Esophagus squamous epithelium (tissue), 5 donors: ENCODE results near the gene CAMK4. TPM values are rescaled to one million over a fixed set of nuclear protein-coding genes. Genes with fewer than 3 reads are reported as not detected.

Source experiments
- DNase-seq: peaks from one replicate; lab custom pipeline; 2025; lab: John Stamatoyannopoulos, UW
- H3K27ac ChIP-seq, 4 donors: fragments of 200-600 bp; sonication (generic); one replicate each; pipeline ENCODE4 v1.5.1; 2016 to 2019; ENCODE audit warnings: mild to moderate bottlenecking in 1 of 4
- H3K27me3 ChIP-seq, 4 donors: fragments of 200-600 bp; sonication (generic); 1 replicate in 3 of 4; 2 replicates in 1 of 4; pipeline versions ENCODE4 v1.5.1 to v1.6.0; 2017 to 2021; ENCODE audit warnings: antibody characterized with exemption in 1 of 4
- H3K36me3 ChIP-seq, 3 donors: fragments of 200-600 bp; sonication (generic); one replicate each; pipeline ENCODE4 v1.5.1; 2016 to 2019
- H3K4me1 ChIP-seq, 3 donors: fragments of 200-600 bp; sonication (generic); one replicate each; pipeline ENCODE4 v1.5.1; 2017 to 2019
- H3K4me3 ChIP-seq, 4 donors: fragments of 200-600 bp; sonication (generic); 1 replicate in 3 of 4; 2 replicates in 1 of 4; pipeline ENCODE4 v1.5.1; 2016 to 2019; ENCODE audit warnings: mild to moderate bottlenecking in 2 of 4, moderate library complexity in 1 of 4
- H3K9me3 ChIP-seq, 3 donors: fragments of 200-600 bp; sonication (generic); one replicate each; pipeline ENCODE4 v1.5.1; 2016 to 2019
- CTCF ChIP-seq, 6 experiments: fragments of 450-650 bp in 4 of 6; fragments of 200-600 bp in 2 of 6; sonication (generic) in 2 of 6; IDR thresholded peaks; one replicate each; pipeline ENCODE4 v1.5.1; 2016 to 2019; ENCODE audit warnings: antibody characterized with exemption in 6 of 6, mild to moderate bottlenecking in 4 of 6, moderate library complexity in 4 of 6
- POLR2A ChIP-seq, 4 donors: fragments of 450-650 bp; IDR thresholded peaks; one replicate each; pipeline ENCODE4 v1.6.1; 2017; ENCODE audit warnings: antibody characterized with exemption in 4 of 4, mild to moderate bottlenecking in 4 of 4, moderate library complexity in 3 of 4
- WGBS, 2 donors: methylation state at CpG; one replicate each; pipeline ENCODE4 v1.1.5; 2018; 5-methylcytosine and 5-hydroxymethylcytosine counted together
- intact Hi-C: fragments of 100-400 bp; cut with DNase I; formaldehyde crosslinking; loops from one replicate; pipeline ENCODE4 v1.15.0; 2022
- total RNA-seq, 4 donors: library from RNA; depleted of rRNA; stranded (reverse); fragments of >200 nt; gene quantifications; one replicate each; pipeline ENCODE4 v1.1.0, GENCODE V29; 2016
- donor health status: DM: yes; HTN: yes; CAD: no.

Gene CAMK4
- total RNA-seq, 4 donors from 2014 or later = 1.5 to 3.2 (median 2.6) TPM

GRCh38 chr5:111243318-111243717, 19.1 kb downstream of the CAMK4 start:
- 44 to 59% methylated on average over 1 of the region's 1 CpG for WGBS, 2 donors
- intact Hi-C loops = no loop called here
- no peak for TF ChIP-seq CTCF (IDR thresholded peaks at IDR 0.05)
- no peak for TF ChIP-seq POLR2A (IDR thresholded peaks at IDR 0.05)

GRCh38 chr5:111245654-111246053, 21.5 kb downstream of the CAMK4 start:
- 87 to 95% methylated on average over 2 of the region's 2 CpGs for whole genome bisulfite sequencing, 2 donors
- Histone ChIP-seq H3K4me3 (no peak overlapping the region), H3K36me3 (no peaks in the 10 kb centered on the region), H3K4me1 (no peaks in the 10 kb centered on the region), H3K27ac (no peak overlapping the region), H3K27me3 (no peaks in the 10 kb centered on the region), H3K9me3 (no peaks in the 10 kb centered on the region)
- intact Hi-C loops = no loop called here
- TF ChIP-seq POLR2A (IDR thresholded peaks at IDR 0.05) = no peak
- TF ChIP-seq CTCF (IDR thresholded peaks at IDR 0.05) = no peak
- DNase-seq = no peak

More at GRCh38 chr5:111243318-111243717, 19.1 kb downstream of the CAMK4 start:
- Histone ChIP-seq H3K36me3 (no peaks in the 10 kb centered on the region), H3K27me3 (no peaks in the 10 kb centered on the region), H3K27ac (no peak overlapping the region), H3K4me1 (no peaks in the 10 kb centered on the region), H3K4me3 (no peak overlapping the region), H3K9me3 (no peaks in the 10 kb centered on the region)
- DNase-seq = no peak

GRCh38 chr5:111246459-111246858, 22.3 kb downstream of the CAMK4 start:
- no peaks in the 10 kb centered on the region for H3K27me3 ChIP-seq
- no peak for DNase-seq
- intact Hi-C loops = no loop called here
- H3K36me3 ChIP-seq = no peaks in the 10 kb centered on the region
- H3K4me3 ChIP-seq = no peak overlapping the region
- H3K4me1 ChIP-seq = no peaks in the 10 kb centered on the region
- WGBS, 2 donors = 84 to 85% methylated on average over 1 of the region's 1 CpG
- H3K9me3 ChIP-seq = no peaks in the 10 kb centered on the region
- H3K27ac ChIP-seq = no peak overlapping the region
- no peak for TF ChIP-seq CTCF (IDR thresholded peaks at IDR 0.05)
- TF ChIP-seq POLR2A (IDR thresholded peaks at IDR 0.05) = no peak

- Histone ChIP-seq H3K4me3 (no peak overlapping the region), H3K36me3 (no peaks in the 10 kb centered on the region), H3K27me3 (no peaks in the 10 kb centered on the region), H3K4me1 (no peaks in the 10 kb centered on the region), H3K9me3 (no peaks in the 10 kb centered on the region), H3K27ac (no peak overlapping the region)
- no peak for DNase-seq
- TF ChIP-seq POLR2A (IDR thresholded peaks at IDR 0.05) = no peak
- TF ChIP-seq CTCF (IDR thresholded peaks at IDR 0.05) = no peak
- WGBS, 2 donors = 88 to 94% methylated on average over 3 of the region's 3 CpGs
- intact Hi-C loops = no loop called here
Observed at GRCh38 chr5:111248571-111248970, 24.4 kb downstream of the CAMK4 start.

- no peak for DNase-seq
- Histone ChIP-seq H3K9me3 (no peaks in the 10 kb centered on the region), H3K4me3 (no peak overlapping the region), H3K4me1 (no peaks in the 10 kb centered on the region), H3K36me3 (no peaks in the 10 kb centered on the region), H3K27me3 (no peaks in the 10 kb centered on the region), H3K27ac (no peak overlapping the region)
- intact Hi-C loops = no loop called here
- 53 to 83% methylated on average over 6 of the region's 6 CpGs for WGBS, 2 donors
- TF ChIP-seq POLR2A (IDR thresholded peaks at IDR 0.05) = no peak
- TF ChIP-seq CTCF (IDR thresholded peaks at IDR 0.05) = no peak
Observed at GRCh38 chr5:111251921-111252320, 27.7 kb downstream of the CAMK4 start.
